Caco-2 (cell line): ENCODE results near the gene MTA1. TPM values are rescaled to one million over a fixed set of nuclear protein-coding genes. Genes with fewer than 3 reads are reported as not detected.

Experiments used
- BruUV-seq: library from RNA; stranded (reverse); fragments of 400-500 nt; replicated peaks from 2 replicates; lab custom pipeline; 2021; lab: Mats Ljungman, UMichigan
- CTCF ChIA-PET: fragments of 300-600 bp; sonication (Branson Sonifier 250); formaldehyde crosslinking; loops from one replicate; lab custom pipeline; 2022; ENCODE audit warnings: antibody characterized with exemption; lab: Charles Lee
- POLR2A ChIA-PET: fragments of 300-600 bp; sonication (Branson Sonifier 250); formaldehyde crosslinking; loops from one replicate; lab custom pipeline; 2022; ENCODE audit warnings: antibody characterized with exemption; lab: Charles Lee
- DNase-seq, 2 experiments: peaks; one replicate each; pipeline versions ENCODE4 v3.0.0 to v3.0.0-alpha.2; 2020 to 2022
- H3K27me3 ChIP-seq: replicated peaks from 2 replicates; pipeline ENCODE4 v1.6.0; 2011; ENCODE audit warnings: low read length; ENCODE audit not compliant: control insufficient read depth, insufficient read depth
- H3K36me3 ChIP-seq: 2 replicates; pipeline ENCODE4 v1.5.1; 2011; ENCODE audit warnings: low read length; ENCODE audit not compliant: control insufficient read depth, insufficient read depth
- H3K4me1 ChIP-seq: fragments of 250-450 bp; sonication (Bioruptor Pico); 2 replicates; pipeline ENCODE4 v1.5.1; 2020; ENCODE audit warnings: mild to moderate bottlenecking
- H3K4me3 ChIP-seq: 2 replicates; pipeline ENCODE4 v1.5.1; 2011; ENCODE audit warnings: low read depth, mild to moderate bottlenecking, control low read depth, low read length
- H3K9me3 ChIP-seq: fragments of 250-450 bp; sonication (Bioruptor Pico); 2 replicates; pipeline ENCODE4 v1.5.1; 2020; ENCODE audit warnings: mild to moderate bottlenecking, moderate library complexity
- H3K27ac Mint-ChIP-seq: one replicate; pipeline ENCODE4 v1.8.0; 2022; ENCODE audit warnings: mixed read lengths; ENCODE audit not compliant: unreplicated experiment
- H3K27me3 Mint-ChIP-seq: one replicate; pipeline ENCODE4 v1.8.0; 2022; ENCODE audit warnings: mixed read lengths; ENCODE audit not compliant: insufficient read depth, unreplicated experiment
- H3K36me3 Mint-ChIP-seq: one replicate; pipeline ENCODE4 v1.8.0; 2022; ENCODE audit warnings: mild to moderate bottlenecking, mixed read lengths; ENCODE audit not compliant: insufficient read depth, unreplicated experiment
- H3K4me1 Mint-ChIP-seq: one replicate; pipeline ENCODE4 v1.8.0; 2022; ENCODE audit warnings: low read depth, mixed read lengths; ENCODE audit not compliant: unreplicated experiment
- H3K4me3 Mint-ChIP-seq: one replicate; pipeline ENCODE4 v1.8.0; 2022; ENCODE audit warnings: mild to moderate bottlenecking, moderate library complexity, mixed read lengths; ENCODE audit not compliant: unreplicated experiment
- H3K9me3 Mint-ChIP-seq: one replicate; pipeline ENCODE4 v1.8.0; 2022; ENCODE audit warnings: mixed read lengths; ENCODE audit not compliant: unreplicated experiment
- CTCF ChIP-seq, 2 experiments: fragments of 200-600 bp in 1 of 2; IDR thresholded peaks; 1 replicate in 1 of 2; 2 replicates in 1 of 2; pipeline versions ENCODE4 v1.5.1 to v1.8.0; 2011 to 2022; ENCODE audit warnings: antibody characterized with exemption in 1 of 2, control low read depth in 1 of 2, inconsistent platforms in 1 of 2, low read depth in 1 of 2, low read length in 1 of 2, mild to moderate bottlenecking in 1 of 2, moderate library complexity in 1 of 2; ENCODE audit not compliant: insufficient read depth in 1 of 2, severe bottlenecking in 1 of 2, unreplicated experiment in 1 of 2
- intact Hi-C: fragments of 100-400 bp; cut with micrococcal nuclease; formaldehyde crosslinking; loops from one replicate; pipeline ENCODE4 v1.10.0; 2022; ENCODE audit not compliant: unreplicated experiment
- total RNA-seq: library from RNA; stranded (reverse); gene quantifications from 2 replicates; pipeline ENCODE4 v1.2.3, GENCODE V29; 2022

Gene MTA1
- total RNA-seq, 1 experiment from 2014 or later = 167 TPM

- TF ChIP-seq CTCF (IDR thresholded peaks at IDR 0.05; ENCODE audit: insufficient read depth in 1 of 2, low read depth in 1 of 2, low read length in 1 of 2, severe bottlenecking in 1 of 2, unreplicated experiment in 1 of 2) = peak; percentile 54 to 67
- Mint-ChIP-seq H3K36me3 (peaks cover 12% of the 10 kb centered on the region), H3K27me3 (no peaks in the 10 kb centered on the region), H3K4me1 (no peaks in the 10 kb centered on the region), H3K9me3 (no peaks in the 10 kb centered on the region), H3K27ac (peak within 1 kb of the TSS; percentile 87), H3K4me3 (peak within 1 kb of the TSS; percentile 79)
- peak; percentile 99 to 100 for DNase-seq
- CTCF ChIA-PET = interaction anchor here (0.5 to 2.9 kb wide), 10 partner anchors 10 to 526 kb away, joined by 3 to 57 read pairs (median 6); no protein-coding TSS in a partner anchor
- no TSS peak for BruUV-seq
- Histone ChIP-seq H3K27me3 (no peaks in the 10 kb centered on the region), H3K9me3 (no peaks in the 10 kb centered on the region), H3K4me3 (peak within 1 kb of the TSS; percentile 83), H3K36me3 (no peaks in the 10 kb centered on the region; the same call in 1 of the 2 replicates), H3K4me1 (peaks cover 32% of the 10 kb centered on the region)
- intact Hi-C loops = loop anchor here (1.0 to 5.0 kb wide), 3 partner anchors 37 to 120 kb away; partner anchors contain the start of gene TMEM121
- POLR2A ChIA-PET = interaction anchor here (0.6 to 1.8 kb wide), 4 partner anchors 10 to 242 kb away, joined by 3 to 14 read pairs (median 5); partner anchors contain the start of gene BTBD6
Measured at GRCh38 chr14:105490572-105491365, 71.1 kb downstream of the MTA1 start, which contains the start of gene TEDC1. TEDC1 (plus strand) TSS chr14:105491246; CDS start chr14:105491376, 130 bp downstream.

- Histone ChIP-seq H3K4me3 (peak overlapping the region; percentile 83), H3K9me3 (no peaks in the 10 kb centered on the region), H3K36me3 (no peaks in the 10 kb centered on the region; the same call in 1 of the 2 replicates), H3K27me3 (no peaks in the 10 kb centered on the region), H3K4me1 (peaks cover 25% of the 10 kb centered on the region)
- ChIA-PET CTCF (interaction anchor here (0.8 to 2.9 kb wide), 2 partner anchors 10 to 19 kb away, joined by 3 to 57 read pairs; no protein-coding TSS in a partner anchor), POLR2A (interaction anchor here (1.4 to 1.5 kb wide), 2 partner anchors 11 to 243 kb away, joined by 3 to 4 read pairs; partner anchors contain the start of gene BTBD6)
- Mint-ChIP-seq H3K4me1 (no peaks in the 10 kb centered on the region), H3K36me3 (peaks cover 12% of the 10 kb centered on the region), H3K27ac (peak overlapping the region; percentile 87), H3K9me3 (no peaks in the 10 kb centered on the region), H3K4me3 (peak overlapping the region; percentile 79), H3K27me3 (no peaks in the 10 kb centered on the region)
- peak; percentile 85 to 88 for DNase-seq
- intact Hi-C loops = loop anchor here (2.0 to 5.0 kb wide), 2 partner anchors 36 to 121 kb away; partner anchors contain the start of gene TMEM121
- BruUV-seq = TSS peak; percentile 26
- no peak for TF ChIP-seq CTCF (IDR thresholded peaks at IDR 0.05; ENCODE audit: insufficient read depth in 1 of 2, low read depth in 1 of 2, low read length in 1 of 2, severe bottlenecking in 1 of 2, unreplicated experiment in 1 of 2)
Measured at GRCh38 chr14:105491366-105491973, 71.8 kb downstream of the MTA1 start.
